ENCODE data around the gene SDR39U1. TPM values are rescaled to one million over a fixed set of nuclear protein-coding genes. Genes with fewer than 3 reads are reported as not detected.

The SDR39U1 gene
- total RNA-seq, 1 experiment from 2014 or later: 61.8 TPM

- ChIA-PET POLR2A (no interaction called here), CTCF (interaction anchor here (2.0 kb wide), 1 partner anchor 14 kb away, joined by 5 read pairs; no protein-coding TSS in a partner anchor), RAD21 (ENCODE audit: low non-redundant PET in 1 of 2, low total read pairs in 2 of 2, uncharacterized antibody in 2 of 2, unreplicated experiment in 2 of 2) (no interaction called here)
- no peak overlapping the region for H2AFZ ChIP-seq (ENCODE audit: low read depth, low read length, poor library complexity, severe bottlenecking)
- no peak for TF ChIP-seq CBX3 (IDR thresholded peaks at IDR 0.05; ENCODE audit: low read depth)
- TF ChIP-seq EZH2 (IDR thresholded peaks at IDR 0.05): no peak
- TF ChIP-seq SP1 (IDR thresholded peaks at IDR 0.05; ENCODE audit: low read depth): no peak
- no peak for TF ChIP-seq CEBPB (IDR thresholded peaks at IDR 0.05; ENCODE audit: low read depth)
- TF ChIP-seq, protein P1, sequence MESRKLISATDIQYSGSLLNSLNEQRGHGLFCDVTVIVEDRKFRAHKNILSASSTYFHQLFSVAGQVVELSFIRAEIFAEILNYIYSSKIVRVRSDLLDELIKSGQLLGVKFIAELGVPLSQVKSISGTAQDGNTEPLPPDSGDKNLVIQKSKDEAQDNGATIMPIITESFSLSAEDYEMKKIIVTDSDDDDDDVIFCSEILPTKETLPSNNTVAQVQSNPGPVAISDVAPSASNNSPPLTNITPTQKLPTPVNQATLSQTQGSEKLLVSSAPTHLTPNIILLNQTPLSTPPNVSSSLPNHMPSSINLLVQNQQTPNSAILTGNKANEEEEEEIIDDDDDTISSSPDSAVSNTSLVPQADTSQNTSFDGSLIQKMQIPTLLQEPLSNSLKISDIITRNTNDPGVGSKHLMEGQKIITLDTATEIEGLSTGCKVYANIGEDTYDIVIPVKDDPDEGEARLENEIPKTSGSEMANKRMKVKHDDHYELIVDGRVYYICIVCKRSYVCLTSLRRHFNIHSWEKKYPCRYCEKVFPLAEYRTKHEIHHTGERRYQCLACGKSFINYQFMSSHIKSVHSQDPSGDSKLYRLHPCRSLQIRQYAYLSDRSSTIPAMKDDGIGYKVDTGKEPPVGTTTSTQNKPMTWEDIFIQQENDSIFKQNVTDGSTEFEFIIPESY (IDR thresholded peaks at IDR 0.05; ENCODE audit: extremely low read depth, insufficient replicate concordance, low read length): no peak
- TF ChIP-seq, protein P2, sequence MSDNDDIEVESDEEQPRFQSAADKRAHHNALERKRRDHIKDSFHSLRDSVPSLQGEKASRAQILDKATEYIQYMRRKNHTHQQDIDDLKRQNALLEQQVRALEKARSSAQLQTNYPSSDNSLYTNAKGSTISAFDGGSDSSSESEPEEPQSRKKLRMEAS (IDR thresholded peaks at IDR 0.05): no peak
- TF ChIP-seq RAD21 (IDR thresholded peaks at IDR 0.05; ENCODE audit: low read depth): no peak
- TF ChIP-seq POLR2A (IDR thresholded peaks at IDR 0.05; ENCODE audit: borderline replicate concordance, extremely low read depth, insufficient read depth, insufficient read length): no peak
- TF ChIP-seq, protein P3, sequence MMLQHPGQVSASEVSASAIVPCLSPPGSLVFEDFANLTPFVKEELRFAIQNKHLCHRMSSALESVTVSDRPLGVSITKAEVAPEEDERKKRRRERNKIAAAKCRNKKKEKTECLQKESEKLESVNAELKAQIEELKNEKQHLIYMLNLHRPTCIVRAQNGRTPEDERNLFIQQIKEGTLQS (IDR thresholded peaks at IDR 0.05): no peak
- TF ChIP-seq SRF (IDR thresholded peaks at IDR 0.05; ENCODE audit: low read depth): no peak
- no peak for TF ChIP-seq TCF7L2 (IDR thresholded peaks at IDR 0.05; ENCODE audit: borderline replicate concordance, extremely low read depth, insufficient read depth, insufficient read length)
- no peak for TF ChIP-seq SIN3A (IDR thresholded peaks at IDR 0.05; ENCODE audit: low read depth)
- no peak for TF ChIP-seq ELF1 (IDR thresholded peaks at IDR 0.05; ENCODE audit: borderline replicate concordance, low read depth)
- no peak for TF ChIP-seq POLR2AphosphoS5 (IDR thresholded peaks at IDR 0.05; ENCODE audit: low read depth, low read length)
- TF ChIP-seq, protein P4, sequence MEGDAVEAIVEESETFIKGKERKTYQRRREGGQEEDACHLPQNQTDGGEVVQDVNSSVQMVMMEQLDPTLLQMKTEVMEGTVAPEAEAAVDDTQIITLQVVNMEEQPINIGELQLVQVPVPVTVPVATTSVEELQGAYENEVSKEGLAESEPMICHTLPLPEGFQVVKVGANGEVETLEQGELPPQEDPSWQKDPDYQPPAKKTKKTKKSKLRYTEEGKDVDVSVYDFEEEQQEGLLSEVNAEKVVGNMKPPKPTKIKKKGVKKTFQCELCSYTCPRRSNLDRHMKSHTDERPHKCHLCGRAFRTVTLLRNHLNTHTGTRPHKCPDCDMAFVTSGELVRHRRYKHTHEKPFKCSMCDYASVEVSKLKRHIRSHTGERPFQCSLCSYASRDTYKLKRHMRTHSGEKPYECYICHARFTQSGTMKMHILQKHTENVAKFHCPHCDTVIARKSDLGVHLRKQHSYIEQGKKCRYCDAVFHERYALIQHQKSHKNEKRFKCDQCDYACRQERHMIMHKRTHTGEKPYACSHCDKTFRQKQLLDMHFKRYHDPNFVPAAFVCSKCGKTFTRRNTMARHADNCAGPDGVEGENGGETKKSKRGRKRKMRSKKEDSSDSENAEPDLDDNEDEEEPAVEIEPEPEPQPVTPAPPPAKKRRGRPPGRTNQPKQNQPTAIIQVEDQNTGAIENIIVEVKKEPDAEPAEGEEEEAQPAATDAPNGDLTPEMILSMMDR (IDR thresholded peaks at IDR 0.05 in 2 of 3, conservative IDR thresholded peaks at IDR 0.05 in 1 of 3; ENCODE audit: borderline replicate concordance in 1 of 3, insufficient read depth in 1 of 3, low read depth in 2 of 3, low read length in 2 of 3): no peak
- TF ChIP-seq EZH2phosphoT487 (IDR thresholded peaks at IDR 0.05; ENCODE audit: borderline replicate concordance): no peak
- no peak for TF ChIP-seq ZFX (IDR thresholded peaks at IDR 0.05)
- no peak for TF ChIP-seq REST (IDR thresholded peaks at IDR 0.05; ENCODE audit: low read depth)
- no peak for TF ChIP-seq FOSL1 (IDR thresholded peaks at IDR 0.05; ENCODE audit: low read depth)
- H3K36me3 ChIP-seq (ENCODE audit: control insufficient read depth in 1 of 2, insufficient read depth in 2 of 2, low read length in 2 of 2): no peaks in the 10 kb centered on the region
- H3K4me2 ChIP-seq (ENCODE audit: low read length): no peak overlapping the region
- H3K27me3 ChIP-seq (ENCODE audit: insufficient read depth, low read length): no peaks in the 10 kb centered on the region
- H3K79me2 ChIP-seq (ENCODE audit: insufficient read depth, low read length): no peaks in the 10 kb centered on the region
- no TSS peak for BruUV-seq (replicated peaks)
- no peaks in the 10 kb centered on the region for H3K9me3 ChIP-seq (ENCODE audit: control insufficient read depth in 1 of 2, insufficient read depth in 1 of 2, low read depth in 1 of 2, low read length in 2 of 2)
- intact Hi-C loops (cut with micrococcal nuclease): no loop called here
- H3K27ac ChIP-seq (ENCODE audit: low read depth, low read length): no peak overlapping the region
- H3K4me3 ChIP-seq (replicated peaks in 1 of 2; ENCODE audit: low read depth in 1 of 2, low read length in 2 of 2): no peak overlapping the region
- no peaks in the 10 kb centered on the region for H3K9me2 ChIP-seq (ENCODE audit: insufficient read depth)
- ATAC-seq (no peak), DNase-seq (ENCODE audit: low read depth, low spot score) (no peak)
- H3K9ac ChIP-seq (ENCODE audit: low read length): no peak overlapping the region
- no peaks in the 10 kb centered on the region for H3K4me1 ChIP-seq (ENCODE audit: control insufficient read depth in 1 of 2, insufficient read depth in 2 of 2, low read length in 2 of 2)
- no peaks in the 10 kb centered on the region for H4K20me1 ChIP-seq (ENCODE audit: insufficient read depth)
These were observed 24.6 kb downstream of the SDR39U1 start for GRCh38 chr14:24417832-24418491.
